ENCODE data around the gene RBM39. TPM values are rescaled to one million over a fixed set of nuclear protein-coding genes. Genes with fewer than 3 reads are reported as not detected.

The RBM39 gene
- total RNA-seq, 1 experiment from 2014 or later: 517 TPM

DNA sequence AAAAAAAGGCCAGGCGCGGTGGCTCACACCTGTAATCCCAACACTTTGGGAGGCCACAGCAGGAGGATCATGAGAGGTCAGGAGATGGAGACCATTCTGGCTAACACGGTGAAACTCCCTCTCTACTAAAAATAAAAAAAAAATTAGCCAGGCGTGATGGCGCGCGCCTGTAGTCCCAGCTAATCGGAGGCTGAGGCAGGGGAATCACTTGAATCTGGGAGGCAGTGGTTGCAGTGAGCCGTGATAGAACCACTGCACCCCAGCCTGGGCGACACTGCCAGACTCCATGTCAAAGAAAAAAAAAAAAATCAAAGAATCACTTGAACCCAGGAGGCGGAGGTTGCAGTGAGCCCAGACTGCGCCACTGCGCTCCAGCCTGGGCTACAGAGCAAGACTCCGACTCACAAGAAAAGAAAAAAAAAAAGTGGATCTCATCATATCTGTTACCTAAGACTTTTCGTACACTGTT is 4.2 kb downstream of the RBM39 start:
- peaks cover 89% of the 10 kb centered on the region for H3K36me3 ChIP-seq

DNA sequence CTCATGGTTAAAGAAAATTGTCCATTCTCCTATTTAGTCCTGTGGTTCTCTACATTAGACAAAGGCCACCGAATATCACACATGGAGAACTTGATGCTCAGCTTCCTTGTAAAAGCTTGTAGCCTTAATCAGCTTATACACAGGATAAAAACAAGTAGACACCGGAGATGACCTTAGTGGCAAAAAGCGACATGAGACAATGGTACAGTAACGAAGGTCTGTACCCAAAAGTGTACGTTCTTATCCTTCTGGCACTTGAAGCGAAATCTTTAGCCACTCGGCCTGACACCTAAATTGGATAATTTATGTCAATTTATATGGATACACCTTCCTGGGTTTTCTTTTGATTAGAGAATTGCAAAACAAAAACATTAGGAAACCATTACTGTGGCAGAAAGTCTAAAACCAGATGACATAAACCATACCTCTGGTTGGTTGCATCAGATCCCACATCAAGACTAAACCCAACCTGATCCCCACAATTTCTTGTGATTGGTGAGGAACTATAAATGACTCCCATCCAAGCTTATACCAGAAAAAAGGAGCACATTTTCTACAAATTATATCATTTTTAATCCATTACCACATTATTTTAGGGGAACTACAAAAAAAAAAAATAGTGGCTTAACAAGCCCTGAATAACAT is 6.1 kb downstream of the RBM39 start:
- H3K4me3 ChIP-seq: no peak overlapping the region
- no peak for DNase-seq
- peaks cover 11% of the 10 kb centered on the region for H3K4me1 ChIP-seq
- H3K27me3 ChIP-seq: no peaks in the 10 kb centered on the region; the same call in 1 of the 2 replicates
- no peaks in the 10 kb centered on the region for H3K9me3 ChIP-seq (replicated peaks)
- H3K27ac ChIP-seq: no peak overlapping the region
- H3K36me3 ChIP-seq: peaks cover 98% of the 10 kb centered on the region

More for the DNA sequence above, 4.2 kb downstream of the RBM39 start:
- Histone ChIP-seq H3K4me3 (no peak overlapping the region), H3K27me3 (no peaks in the 10 kb centered on the region; the same call in 1 of the 2 replicates), H3K4me1 (peaks cover 11% of the 10 kb centered on the region), H3K9me3 (replicated peaks) (no peaks in the 10 kb centered on the region), H3K27ac (no peak overlapping the region)
- DNase-seq: no peak

DNA sequence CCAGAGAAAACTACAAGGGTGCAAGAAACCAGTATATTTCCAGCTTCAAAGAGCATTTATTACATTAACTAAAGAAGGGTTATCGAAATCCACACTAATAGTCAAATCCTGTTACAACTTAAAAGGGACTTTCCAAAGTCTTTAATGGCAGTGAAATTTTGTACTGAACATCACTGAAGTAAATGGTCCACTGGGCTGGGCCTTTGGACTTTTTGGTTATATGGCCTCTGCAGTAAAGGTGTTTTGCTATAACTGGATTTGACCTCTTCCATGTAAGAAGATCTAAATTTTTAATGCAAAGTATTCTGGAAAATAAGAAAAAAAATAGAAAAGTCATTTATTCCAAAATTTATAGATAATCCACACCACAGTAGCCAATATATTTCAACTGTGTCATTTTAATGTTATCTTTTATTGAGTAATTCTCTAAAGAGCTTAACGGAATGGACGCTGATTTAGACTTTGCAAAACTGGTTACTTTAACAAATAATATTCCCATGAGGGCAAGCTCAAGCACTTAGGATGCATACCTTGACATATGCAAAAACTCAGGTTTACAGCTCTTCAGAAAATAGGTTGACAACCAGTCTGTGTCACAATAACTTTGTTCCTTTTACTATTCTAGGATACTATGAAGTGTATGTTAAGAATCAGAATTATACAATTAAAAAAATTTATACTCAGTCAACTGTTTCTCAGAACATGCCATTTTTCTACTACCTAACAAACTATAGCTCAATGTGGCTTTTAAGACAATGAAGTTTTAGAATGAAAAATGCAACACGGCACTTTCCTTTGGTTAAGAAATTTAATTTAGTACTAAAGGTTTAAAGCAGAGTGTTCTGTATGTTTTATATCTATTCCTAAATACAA is 7.0 kb downstream of the RBM39 start:
- Histone ChIP-seq H3K27ac (no peak overlapping the region), H3K9me3 (replicated peaks) (no peaks in the 10 kb centered on the region), H3K4me1 (peaks cover 7% of the 10 kb centered on the region), H3K36me3 (peaks cover 100% of the 10 kb centered on the region), H3K4me3 (no peak overlapping the region), H3K27me3 (no peaks in the 10 kb centered on the region; the same call in 1 of the 2 replicates)
- DNase-seq: no peak

DNA sequence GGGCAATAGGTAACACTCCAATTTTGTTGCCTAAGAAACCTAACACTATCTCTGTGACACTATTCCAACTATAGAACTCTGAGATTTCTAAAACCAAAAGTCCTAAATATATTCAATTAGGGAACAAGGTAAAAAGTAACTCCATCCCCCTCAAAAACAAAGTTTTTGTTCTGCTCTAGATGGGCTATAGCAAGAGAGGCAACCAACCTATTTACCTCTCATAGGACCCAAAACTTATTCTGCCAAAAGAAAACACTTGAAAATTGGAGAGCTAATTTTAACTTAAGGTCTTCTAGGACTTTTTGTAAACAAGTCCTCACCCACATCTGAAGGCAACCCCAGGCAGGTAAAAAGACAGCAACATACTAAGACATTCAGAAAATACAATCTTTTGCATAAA is 7.7 kb downstream of the RBM39 start:
- no peak overlapping the region for H3K4me3 ChIP-seq
- no peak overlapping the region for H3K27ac ChIP-seq
- peaks cover 7% of the 10 kb centered on the region for H3K4me1 ChIP-seq
- no peaks in the 10 kb centered on the region for H3K9me3 ChIP-seq (replicated peaks)
- no peak for DNase-seq
- H3K27me3 ChIP-seq: no peaks in the 10 kb centered on the region; the same call in 1 of the 2 replicates
- H3K36me3 ChIP-seq: peaks cover 100% of the 10 kb centered on the region

DNA sequence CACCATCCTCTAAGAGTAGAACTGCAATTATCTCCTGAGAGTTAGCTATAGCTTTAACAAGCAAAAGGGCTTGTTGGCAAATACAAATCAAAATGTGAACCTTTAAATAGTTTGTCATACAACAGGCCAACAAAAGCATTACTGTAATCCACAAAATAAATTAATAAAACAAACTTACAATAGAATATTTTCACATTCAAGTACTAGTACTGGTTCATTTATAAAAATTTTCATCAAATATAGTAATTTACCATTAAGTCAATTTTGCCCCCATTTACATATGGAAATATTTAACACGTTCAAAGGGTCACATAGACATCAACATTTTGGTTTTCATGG is 9.4 kb downstream of the RBM39 start:
- peaks cover 4% of the 10 kb centered on the region for H3K4me1 ChIP-seq
- DNase-seq: no peak
- no peaks in the 10 kb centered on the region; the same call in 1 of the 2 replicates for H3K27me3 ChIP-seq
- peaks cover 100% of the 10 kb centered on the region for H3K36me3 ChIP-seq
- H3K9me3 ChIP-seq (replicated peaks): no peaks in the 10 kb centered on the region
- H3K4me3 ChIP-seq: no peak overlapping the region
- no peak overlapping the region for H3K27ac ChIP-seq

DNA sequence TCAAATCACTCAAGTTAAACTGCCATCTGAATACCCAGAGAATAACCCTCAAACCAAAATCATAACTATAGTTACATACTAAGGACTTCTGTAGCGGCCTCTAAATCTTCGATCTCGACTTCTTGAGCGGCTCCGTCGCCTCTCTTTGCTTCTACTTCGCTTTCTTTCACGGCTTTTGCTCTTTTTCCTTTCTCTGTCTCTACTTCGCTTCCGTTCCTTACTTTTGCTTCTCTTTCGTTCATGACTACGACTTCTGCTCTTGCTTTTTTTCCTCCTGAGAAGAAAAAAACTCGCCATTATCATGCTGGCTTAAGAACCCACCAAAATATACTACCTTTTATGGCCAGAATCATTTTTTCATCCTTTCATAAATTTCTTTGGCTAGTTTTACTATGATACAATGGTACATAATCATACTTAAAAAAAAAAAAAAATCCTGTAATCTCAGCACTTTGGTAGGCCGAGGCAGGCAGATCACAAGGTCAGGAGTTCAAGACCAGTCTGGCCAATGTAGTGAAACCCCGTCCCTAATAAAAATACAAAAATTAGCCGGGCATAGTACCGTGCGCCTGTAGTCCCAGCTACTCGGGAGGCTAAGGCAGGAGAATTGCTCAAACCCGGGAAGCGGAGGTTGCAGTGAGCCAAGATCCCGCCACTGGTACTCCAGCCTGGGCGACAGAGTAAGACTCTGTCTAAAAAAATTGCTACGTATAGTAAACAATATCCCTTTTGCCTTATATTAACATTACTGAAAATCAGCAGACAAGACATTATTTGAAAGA is 10.0 kb downstream of the RBM39 start:
- Histone ChIP-seq H3K9me3 (replicated peaks) (no peaks in the 10 kb centered on the region), H3K36me3 (peaks cover 100% of the 10 kb centered on the region)

DNA sequence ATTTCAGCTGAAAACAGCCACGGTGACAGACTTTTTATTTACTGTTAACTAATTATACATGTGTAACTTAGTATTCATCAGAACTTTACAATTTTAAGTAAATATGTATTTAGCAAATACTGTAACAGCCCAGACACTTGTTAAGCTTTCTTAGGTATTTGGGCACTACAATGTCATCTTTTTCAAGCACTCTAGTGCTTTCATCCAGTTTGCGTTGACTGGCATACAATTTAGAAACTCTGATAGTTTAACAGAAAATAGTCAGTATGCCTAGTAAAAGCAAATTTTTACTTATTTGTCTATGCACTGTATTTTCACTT is 10.6 kb downstream of the RBM39 start:
- Histone ChIP-seq H3K27ac (no peak overlapping the region), H3K36me3 (peaks cover 100% of the 10 kb centered on the region)

More for the DNA sequence above, 10.0 kb downstream of the RBM39 start:
- no peaks in the 10 kb centered on the region; the same call in 1 of the 2 replicates for H3K27me3 ChIP-seq
- H3K27ac ChIP-seq: no peak overlapping the region
- no peak overlapping the region for H3K4me3 ChIP-seq
- peaks cover 4% of the 10 kb centered on the region for H3K4me1 ChIP-seq
- no peak for DNase-seq

DNA sequence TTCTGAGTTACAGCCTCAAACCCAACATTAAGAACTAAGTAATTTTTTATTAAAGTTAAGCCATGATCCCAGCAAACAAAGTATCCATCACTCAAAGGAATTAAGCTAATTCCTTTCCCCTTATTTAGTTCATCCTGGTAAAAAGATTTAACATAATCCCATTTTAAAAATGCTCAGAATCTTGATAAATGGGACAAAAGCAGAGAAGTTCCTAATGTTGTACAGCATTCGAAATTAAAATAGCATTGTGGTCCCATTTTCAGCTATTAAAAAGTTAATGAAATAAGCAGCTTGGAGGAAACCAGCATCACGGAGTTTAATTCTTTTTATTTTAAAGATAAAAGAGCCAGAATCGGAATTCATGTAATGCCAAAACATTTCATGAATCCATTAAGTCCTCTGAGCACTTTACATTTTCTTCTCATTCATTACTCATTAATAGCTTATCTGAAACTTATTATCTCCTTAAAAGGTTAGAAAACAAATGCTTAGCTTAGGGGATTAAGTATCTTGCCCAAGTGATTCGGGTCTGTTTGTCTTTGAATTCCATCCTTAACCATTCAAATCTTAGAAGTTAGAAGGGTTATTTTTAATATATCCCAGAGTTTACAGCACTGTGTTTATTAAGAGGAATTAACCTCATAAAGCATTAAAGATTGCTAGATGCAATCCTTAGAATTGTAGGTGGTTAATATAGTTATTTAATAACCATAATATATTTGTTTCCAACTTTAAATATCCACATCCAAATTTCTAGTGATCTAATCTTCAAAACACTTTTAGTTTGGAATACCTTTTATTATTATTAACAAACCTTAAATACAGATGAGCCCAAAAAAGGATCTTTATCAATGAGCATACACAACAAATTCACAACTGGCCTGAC is 11.2 kb downstream of the RBM39 start:
- Histone ChIP-seq H3K27me3 (no peaks in the 10 kb centered on the region; the same call in 1 of the 2 replicates), H3K9me3 (replicated peaks) (no peaks in the 10 kb centered on the region), H3K36me3 (peaks cover 100% of the 10 kb centered on the region), H3K4me1 (peaks cover 4% of the 10 kb centered on the region), H3K27ac (no peak overlapping the region), H3K4me3 (no peak overlapping the region)
- no peak for DNase-seq

More for the DNA sequence above, 10.6 kb downstream of the RBM39 start:
- DNase-seq: no peak
- H3K4me1 ChIP-seq: peaks cover 4% of the 10 kb centered on the region
- no peaks in the 10 kb centered on the region; the same call in 1 of the 2 replicates for H3K27me3 ChIP-seq
- H3K9me3 ChIP-seq (replicated peaks): no peaks in the 10 kb centered on the region
- H3K4me3 ChIP-seq: no peak overlapping the region

DNA sequence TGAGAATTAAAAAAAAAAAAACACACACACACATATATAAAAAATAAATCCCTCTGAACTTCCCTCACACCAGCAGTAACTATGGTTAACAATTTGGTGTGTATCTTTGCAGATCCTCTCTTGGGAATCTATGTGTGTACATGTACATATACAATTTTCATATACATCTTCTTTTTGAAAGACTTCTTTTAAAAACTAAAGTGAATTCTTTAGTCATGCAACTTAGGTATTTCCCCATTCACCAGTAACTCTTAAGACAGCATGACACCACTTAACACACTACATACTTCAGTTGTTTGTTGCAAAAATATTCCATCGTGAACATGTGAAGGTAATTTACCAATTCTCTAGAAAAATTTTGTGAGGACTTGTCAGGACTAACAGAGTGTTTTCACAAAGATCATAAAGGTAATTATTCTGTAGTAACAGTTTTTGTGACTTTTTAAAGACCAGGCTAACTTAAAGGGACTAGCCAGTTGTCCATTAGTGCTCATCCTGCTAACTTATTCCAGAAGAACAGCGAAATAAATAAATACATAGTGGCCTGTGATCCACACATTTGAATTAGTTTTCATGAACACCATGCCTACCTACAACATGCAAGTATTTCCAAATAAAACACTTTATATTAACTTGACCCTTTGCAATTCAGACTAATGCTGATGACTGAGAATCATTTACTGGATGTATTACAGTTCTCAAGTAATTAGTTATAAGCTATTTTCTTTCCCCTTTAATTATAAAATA is 12.1 kb downstream of the RBM39 start:
- no peak for DNase-seq
- peaks cover 100% of the 10 kb centered on the region for H3K36me3 ChIP-seq

DNA sequence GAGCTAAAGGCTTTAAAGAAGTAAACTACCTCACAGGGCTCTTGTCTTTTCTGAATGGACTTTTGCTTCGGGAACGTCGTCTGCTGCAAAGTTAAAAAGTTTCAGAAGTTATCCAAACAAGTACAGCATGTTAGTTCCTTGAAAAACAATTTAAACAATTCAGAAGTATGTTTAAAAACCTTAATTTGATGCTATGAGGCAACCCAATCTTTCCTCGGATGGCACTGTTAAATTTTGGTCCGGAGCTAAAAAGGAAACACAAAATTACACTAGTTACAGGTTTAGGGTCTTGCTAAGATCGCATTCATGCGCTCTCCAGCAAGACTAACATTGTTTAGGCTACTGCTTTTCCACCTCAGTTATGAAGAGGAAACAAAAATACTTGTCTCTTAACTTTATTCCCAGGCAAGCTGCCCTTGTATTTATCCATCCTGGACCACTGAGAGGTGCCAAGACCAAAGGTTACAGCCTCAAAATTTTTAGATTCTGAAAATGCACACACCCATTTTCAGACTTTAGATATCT is 12.7 kb downstream of the RBM39 start:
- Histone ChIP-seq H3K9me3 (replicated peaks) (no peaks in the 10 kb centered on the region), H3K4me1 (no peaks in the 10 kb centered on the region; the same call in 1 of the 2 replicates), H3K4me3 (no peak overlapping the region), H3K27me3 (no peaks in the 10 kb centered on the region), H3K27ac (no peak overlapping the region), H3K36me3 (peaks cover 100% of the 10 kb centered on the region)
- DNase-seq: no peak

More for the DNA sequence above, 12.1 kb downstream of the RBM39 start:
- Histone ChIP-seq H3K27ac (no peak overlapping the region), H3K9me3 (replicated peaks) (no peaks in the 10 kb centered on the region), H3K4me3 (no peak overlapping the region), H3K4me1 (peaks cover under 1% of the 10 kb centered on the region), H3K27me3 (no peaks in the 10 kb centered on the region)

DNA sequence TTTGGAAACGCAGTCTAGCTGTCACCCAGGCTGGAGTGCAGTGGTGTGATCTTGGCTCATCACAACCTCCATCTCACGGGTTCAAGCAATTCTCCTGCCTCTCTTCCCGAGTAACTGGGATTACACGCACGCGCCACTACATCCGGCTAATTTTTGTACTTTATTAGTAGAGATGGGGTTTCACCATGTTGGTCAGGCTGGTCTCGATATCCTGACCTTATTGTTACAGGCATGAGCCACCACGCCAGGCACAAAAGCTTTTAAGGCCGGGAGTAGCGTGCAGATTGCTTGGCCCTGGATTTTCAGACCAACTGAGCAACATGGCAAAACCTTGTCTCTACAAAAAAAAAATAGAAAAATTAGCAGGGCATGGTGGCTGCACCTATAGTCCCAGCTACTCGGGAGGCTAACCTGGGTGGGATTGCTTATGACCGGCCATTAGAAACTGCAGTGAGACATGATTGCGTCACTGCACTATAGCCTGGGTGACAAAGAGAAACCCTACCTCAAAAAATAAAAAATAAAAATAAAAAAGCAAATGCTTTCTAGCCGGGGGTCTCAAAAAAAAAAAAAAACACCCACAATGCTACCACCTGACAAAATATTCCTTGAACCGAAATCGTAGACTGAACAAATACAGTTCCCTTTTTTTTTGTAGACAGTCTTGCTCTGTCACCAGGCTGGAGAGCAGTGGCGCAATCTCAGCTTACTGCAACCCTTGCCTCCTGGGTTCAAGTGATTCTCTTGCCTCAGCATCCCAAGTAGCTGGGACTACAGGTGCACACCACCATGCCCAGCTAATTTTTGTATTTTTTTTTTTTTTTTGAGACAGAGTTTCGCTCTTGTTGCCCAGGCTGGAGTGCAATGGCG is 15.0 kb downstream of the RBM39 start:
- Histone ChIP-seq H3K27ac (no peak overlapping the region), H3K36me3 (peaks cover 99% of the 10 kb centered on the region), H3K9me3 (replicated peaks) (no peaks in the 10 kb centered on the region), H3K4me3 (no peak overlapping the region), H3K27me3 (no peaks in the 10 kb centered on the region), H3K4me1 (no peaks in the 10 kb centered on the region; the same call in 1 of the 2 replicates)
- DNase-seq: no peak

DNA sequence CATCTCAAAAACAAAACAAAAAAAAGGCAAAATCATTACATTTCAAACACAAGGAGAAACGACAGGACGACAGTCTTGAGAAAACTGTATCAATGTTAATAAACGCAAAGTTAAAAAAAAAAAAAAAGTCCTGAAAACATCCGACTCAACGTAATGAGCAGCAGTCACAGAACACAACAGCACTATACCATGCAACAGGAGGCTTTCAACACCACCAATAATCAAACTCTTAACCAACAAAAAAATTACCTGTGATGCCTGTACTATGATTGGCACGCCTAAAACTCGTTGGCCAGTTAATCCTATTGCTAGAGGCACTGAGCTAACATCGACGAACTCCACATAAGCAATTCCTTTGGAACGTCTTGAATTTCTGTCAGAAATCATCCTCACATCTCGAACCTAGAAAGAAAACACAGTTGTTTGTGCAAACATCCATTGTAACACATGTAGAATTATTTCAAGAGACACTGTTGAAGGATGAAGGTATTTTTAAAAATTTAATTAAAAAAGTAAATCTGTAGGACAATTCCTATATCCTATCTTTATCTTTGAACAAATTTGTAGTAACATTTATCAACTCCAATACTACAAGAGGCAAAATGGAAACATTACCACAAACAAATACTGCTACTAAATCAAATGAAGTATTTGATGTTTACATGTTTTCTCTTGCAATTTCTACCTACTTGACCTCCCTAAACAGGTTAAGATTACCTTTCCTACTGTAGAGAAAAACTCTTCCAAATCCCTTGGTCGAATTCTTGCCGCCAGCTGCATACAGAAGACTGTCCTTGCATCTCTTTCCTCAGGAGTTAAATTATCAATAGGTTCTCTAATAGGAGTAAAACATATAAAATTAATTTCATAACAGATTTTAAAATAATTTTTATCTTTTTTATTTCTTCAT is 17.5 kb downstream of the RBM39 start:
- H3K9me3 ChIP-seq (replicated peaks): no peaks in the 10 kb centered on the region
- peaks cover 99% of the 10 kb centered on the region for H3K36me3 ChIP-seq
- no peak overlapping the region for H3K4me3 ChIP-seq
- no peak for DNase-seq
- H3K27me3 ChIP-seq: no peaks in the 10 kb centered on the region
- no peak overlapping the region for H3K27ac ChIP-seq
- no peaks in the 10 kb centered on the region for H3K4me1 ChIP-seq

Measured in SJCRH30 (cell line).